GM12875 (cell line): ENCODE results near the gene GNB3.

Experiments
- H3K4me3 ChIP-seq: one replicate; pipeline ENCODE4 v1.5.1; 2011; ENCODE audit warnings: low read depth, low read length, control low read depth
- TF ChIP-seq, protein P1 (sequence below): IDR thresholded peaks from 2 replicates; pipeline ENCODE4 v1.5.1; 2011; ENCODE audit warnings: low read depth, mild to moderate bottlenecking, control low read depth, inconsistent platforms, low read length, moderate library complexity, borderline replicate concordance; ENCODE audit not compliant: insufficient read depth

Gene GNB3

GRCh38 chr12:6827437-6827911, 13.3 kb upstream of the GNB3 start:
- TF ChIP-seq, protein P1, sequence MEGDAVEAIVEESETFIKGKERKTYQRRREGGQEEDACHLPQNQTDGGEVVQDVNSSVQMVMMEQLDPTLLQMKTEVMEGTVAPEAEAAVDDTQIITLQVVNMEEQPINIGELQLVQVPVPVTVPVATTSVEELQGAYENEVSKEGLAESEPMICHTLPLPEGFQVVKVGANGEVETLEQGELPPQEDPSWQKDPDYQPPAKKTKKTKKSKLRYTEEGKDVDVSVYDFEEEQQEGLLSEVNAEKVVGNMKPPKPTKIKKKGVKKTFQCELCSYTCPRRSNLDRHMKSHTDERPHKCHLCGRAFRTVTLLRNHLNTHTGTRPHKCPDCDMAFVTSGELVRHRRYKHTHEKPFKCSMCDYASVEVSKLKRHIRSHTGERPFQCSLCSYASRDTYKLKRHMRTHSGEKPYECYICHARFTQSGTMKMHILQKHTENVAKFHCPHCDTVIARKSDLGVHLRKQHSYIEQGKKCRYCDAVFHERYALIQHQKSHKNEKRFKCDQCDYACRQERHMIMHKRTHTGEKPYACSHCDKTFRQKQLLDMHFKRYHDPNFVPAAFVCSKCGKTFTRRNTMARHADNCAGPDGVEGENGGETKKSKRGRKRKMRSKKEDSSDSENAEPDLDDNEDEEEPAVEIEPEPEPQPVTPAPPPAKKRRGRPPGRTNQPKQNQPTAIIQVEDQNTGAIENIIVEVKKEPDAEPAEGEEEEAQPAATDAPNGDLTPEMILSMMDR, result no peak
- no peak overlapping the region for H3K4me3 ChIP-seq

DNA sequence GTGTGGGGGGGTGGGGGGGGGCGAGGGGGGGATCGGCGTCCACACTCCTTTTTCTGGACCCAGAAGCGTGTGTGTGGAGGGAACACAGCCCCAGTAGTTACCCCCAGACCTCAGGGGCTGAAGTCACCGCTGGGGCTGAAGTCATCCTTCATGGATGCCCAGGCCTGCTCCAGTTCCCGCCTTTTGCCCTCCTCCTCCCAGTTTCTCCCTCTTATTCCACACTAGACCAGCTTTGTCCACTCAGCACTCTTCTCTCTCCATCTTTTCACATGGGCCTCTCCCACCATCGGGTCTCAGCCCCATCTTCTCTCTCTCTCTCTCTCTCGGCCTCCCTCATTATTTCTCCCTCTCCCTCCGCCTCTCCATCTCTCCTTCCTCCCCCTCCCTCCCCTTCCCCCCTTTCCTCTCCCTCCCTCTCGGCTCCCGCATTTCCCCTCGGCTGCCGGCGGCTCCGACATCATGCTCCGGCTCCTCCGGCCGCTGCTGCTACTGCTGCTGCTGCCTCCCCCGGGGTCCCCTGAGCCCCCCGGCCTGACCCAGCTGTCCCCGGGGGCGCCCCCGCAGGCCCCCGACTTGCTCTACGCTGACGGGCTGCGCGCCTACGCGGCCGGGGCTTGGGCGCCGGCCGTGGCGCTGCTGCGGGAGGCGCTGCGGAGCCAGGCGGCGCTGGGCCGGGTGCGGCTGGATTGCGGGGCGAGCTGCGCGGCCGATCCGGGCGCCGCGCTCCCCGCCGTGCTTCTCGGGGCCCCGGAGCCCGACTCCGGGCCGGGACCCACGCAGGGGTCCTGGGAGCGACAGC, 12.5 kb upstream of the GNB3 start, which contains the start of gene P3H3:
TSS of gene P3H3 (plus strand) at position 426 of the 799 bp plus-strand sequence. CDS start at position 460, 34 bp downstream.
- TF ChIP-seq, protein P1, result no peak
- H3K4me3 ChIP-seq, result peak within 1 kb of the TSS; percentile 45

DNA sequence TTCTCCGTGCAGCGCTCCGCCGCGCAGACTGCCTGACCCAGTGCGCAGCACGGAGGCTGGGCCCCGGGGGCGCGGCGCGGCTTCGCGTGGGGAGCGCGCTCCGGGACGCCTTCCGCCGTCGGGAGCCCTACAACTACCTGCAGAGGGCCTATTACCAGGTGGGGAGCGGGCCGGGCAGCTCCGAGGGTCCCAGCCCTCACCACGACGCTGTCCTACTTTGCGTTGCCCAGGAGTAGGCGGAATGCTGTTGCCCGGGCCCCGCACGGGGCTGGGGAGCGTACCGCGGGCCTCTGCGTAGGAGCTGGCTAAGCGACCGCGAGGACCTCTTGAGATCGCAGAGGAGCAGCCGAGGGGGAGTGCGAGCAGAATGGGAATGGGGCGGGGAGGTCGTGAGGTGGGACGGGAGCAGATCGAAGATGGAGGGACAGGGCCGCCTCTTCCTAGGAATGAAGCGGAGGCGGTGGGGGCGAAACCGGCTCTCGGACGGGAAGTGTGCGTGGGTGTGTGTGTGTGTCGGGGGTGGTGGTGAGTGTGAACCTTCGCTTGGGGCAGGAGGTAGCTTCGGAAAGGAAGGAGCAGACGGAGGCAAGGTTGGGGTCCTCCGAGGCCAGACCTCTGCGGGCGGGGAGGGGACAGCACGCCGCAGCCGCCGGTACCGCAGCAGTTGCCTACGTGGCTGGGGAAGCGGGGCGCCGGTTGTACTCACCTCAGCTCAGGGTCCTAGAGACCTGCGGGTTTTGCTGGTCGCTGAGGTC, 11.8 kb upstream of the GNB3 start:
- peak overlapping the region; percentile 45 for H3K4me3 ChIP-seq
- TF ChIP-seq, protein P1, result no peak

- TF ChIP-seq, protein P1, result no peak
- H3K4me3 ChIP-seq, result no peak overlapping the region
These were observed 11.0 kb upstream of the GNB3 start for GRCh38 chr12:6829536-6830220.

- no peak overlapping the region for H3K4me3 ChIP-seq
- TF ChIP-seq, protein P1, result no peak
These were observed 10.3 kb upstream of the GNB3 start for GRCh38 chr12:6830286-6830890.

- TF ChIP-seq, protein P1, result no peak
- H3K4me3 ChIP-seq, result no peak overlapping the region
These were observed 9.7 kb upstream of the GNB3 start for GRCh38 chr12:6830999-6831398.
